A549 (cell line): ENCODE measurements around the gene HTT-AS. TPM values are rescaled to one million over a fixed set of nuclear protein-coding genes. Genes with fewer than 3 reads are reported as not detected.

Source experiments
- ATAC-seq, 2 experiments: fragments of 200-7000 bp in 1 of 2; fragments of >200 bp in 1 of 2; cut with Nextera tagmentation in 1 of 2; cut with Tn5 transposase in 1 of 2; 3 replicates each; pipeline versions ENCODE4 v1.8.0 to v1.9.1; 2018 to 2020; ENCODE audit warnings: mild to moderate bottlenecking in 1 of 2, moderate library complexity in 1 of 2
- CTCF ChIA-PET: fragments of 300-600 bp; sonication (Branson Sonifier 250); formaldehyde crosslinking; extraction: SDS; loops from one replicate; lab custom pipeline; 2021; ENCODE audit warnings: antibody characterized with exemption, inconsistent platforms; lab: Yijun Ruan, JAX
- POLR2A ChIA-PET: fragments of 350-600 bp; formaldehyde crosslinking; extraction: SDS; loops from one replicate; lab custom pipeline; 2021; ENCODE audit warnings: antibody characterized with exemption, inconsistent platforms; lab: Yijun Ruan, JAX
- DNase-seq, 2 experiments: peaks; one replicate each; pipeline versions ENCODE4 v3.0.0 to v3.0.0-alpha.2; 2011 to 2016; ENCODE audit warnings: low read depth in 1 of 2, low spot score in 1 of 2
- FAIRE-seq: peaks from 2 replicates; lab custom pipeline; 2011; peaks lifted over from hg19 to GRCh38; lab: Jason Lieb, UNC
- H3K27ac ChIP-seq, 2 experiments: fragments of >200 bp; sonication (Bioruptor Twin); formaldehyde crosslinking; 3 replicates each; pipeline ENCODE4 v1.5.1; 2016 to 2017
- H3K4me1 ChIP-seq: fragments of >200 bp; sonication (Bioruptor Twin); formaldehyde crosslinking; 3 replicates; pipeline ENCODE4 v1.6.1; 2016
- H3K4me2 ChIP-seq: fragments of >200 bp; sonication (Bioruptor Twin); formaldehyde crosslinking; 3 replicates; pipeline ENCODE4 v1.6.1; 2016
- H3K4me3 ChIP-seq: fragments of >200 bp; sonication (Bioruptor Twin); formaldehyde crosslinking; 3 replicates; pipeline ENCODE4 v1.5.1; 2016
- H3K9me3 ChIP-seq: fragments of >200 bp; sonication (Bioruptor Twin); formaldehyde crosslinking; 3 replicates; pipeline ENCODE4 v1.6.1; 2016
- CEBPB ChIP-seq, 2 experiments: fragments of >200 bp in 1 of 2; sonication (Bioruptor Twin) in 1 of 2; formaldehyde crosslinking in 1 of 2; IDR thresholded peaks; 2 replicates each; pipeline ENCODE4 v1.6.1; 2012 to 2016
- CHD2 ChIP-seq: fragments of 150-350 bp; IDR thresholded peaks from 2 replicates; pipeline ENCODE4 v1.6.1; 2014; ENCODE audit warnings: low read length; ENCODE audit not compliant: partially characterized antibody
- ESRRA ChIP-seq: fragments of 150-350 bp; IDR thresholded peaks from 2 replicates; pipeline ENCODE4 v1.6.1; 2014; ENCODE audit warnings: mild to moderate bottlenecking, low read length, borderline replicate concordance
- FOSB ChIP-seq: fragments of 250-450 bp; sonication (Bioruptor Pico); IDR thresholded peaks from 2 replicates; pipeline ENCODE4 v1.5.0; 2020; ENCODE audit warnings: mild to moderate bottlenecking, moderate library complexity
- FOSL2 ChIP-seq, 2 experiments: fragments of 450-650 bp in 1 of 2; fragments of >200 bp in 1 of 2; sonication (Bioruptor Twin) in 1 of 2; formaldehyde crosslinking; IDR thresholded peaks; 2 replicates each; pipeline versions ENCODE4 v1.5.0 to v1.6.1; 2016 to 2020; ENCODE audit warnings: mild to moderate bottlenecking in 1 of 2, moderate library complexity in 1 of 2
- HOXA7 ChIP-seq: fragments of 250-450 bp; sonication (Bioruptor Pico); IDR thresholded peaks from 2 replicates; pipeline ENCODE4 v1.5.0; 2020; ENCODE audit warnings: mild to moderate bottlenecking, moderate library complexity
- KDM1A ChIP-seq: fragments of 200-600 bp; sonication (generic); IDR thresholded peaks from 2 replicates; pipeline ENCODE4 v1.6.1; 2016; ENCODE audit warnings: low read depth, mild to moderate bottlenecking
- KDM5A ChIP-seq: fragments of 200-600 bp; sonication (generic); IDR thresholded peaks from 2 replicates; pipeline ENCODE4 v1.6.1; 2016; ENCODE audit warnings: antibody characterized with exemption, mild to moderate bottlenecking
- MAFK ChIP-seq: fragments of 450-650 bp; IDR thresholded peaks from 2 replicates; pipeline ENCODE4 v1.6.1; 2014; ENCODE audit not compliant: partially characterized antibody
- NR3C1 ChIP-seq: fragments of >200 bp; sonication (Bioruptor Twin); formaldehyde crosslinking; IDR thresholded peaks from 3 replicates; pipeline ENCODE4 v1.6.1; 2017
- RNF2 ChIP-seq: fragments of 200-600 bp; sonication (generic); IDR thresholded peaks from 2 replicates; pipeline ENCODE4 v1.6.1; 2016; ENCODE audit warnings: low read depth, mild to moderate bottlenecking, antibody characterized with exemption, moderate library complexity, borderline replicate concordance
- ZC3H11A ChIP-seq: fragments of 450-650 bp; IDR thresholded peaks from 2 replicates; pipeline ENCODE4 v1.6.1; 2014; ENCODE audit warnings: antibody characterized with exemption, mild to moderate bottlenecking
- ZFP36 ChIP-seq: fragments of 450-650 bp; IDR thresholded peaks from 2 replicates; pipeline ENCODE4 v1.6.1; 2014; ENCODE audit warnings: borderline replicate concordance; ENCODE audit not compliant: partially characterized antibody
- WGBS: methylation state at CpG from one replicate; pipeline ENCODE4 v1.1.6; 2017; ENCODE audit errors: missing lambda C conversion rate; 5-methylcytosine and 5-hydroxymethylcytosine counted together
- polyA plus RNA-seq, 4 experiments: library from polyadenylated mRNA; depleted of rRNA in 3 of 4; stranded (reverse); fragments of >200 nt; fragmentation: RNase III in 1 of 4; extraction: RNeasy Plus Mini Kit Qiagen cat#74134 plus additional on column Dnase treatment in 1 of 4; gene quantifications; 2 replicates in 3 of 4; 3 replicates in 1 of 4; pipeline ENCODE4 v1.2.3, GENCODE V29; 2011 to 2017
- TF ChIP-seq, protein P1 (sequence below): IDR thresholded peaks from 2 replicates; pipeline ENCODE4 v1.6.1; 2012; ENCODE audit warnings: low read depth, borderline replicate concordance
- TF ChIP-seq, protein P2 (sequence below): fragments of 200-600 bp; sonication (generic); IDR thresholded peaks from 2 replicates; pipeline ENCODE4 v1.6.1; 2016; ENCODE audit warnings: antibody characterized with exemption, mild to moderate bottlenecking, moderate library complexity
- TF ChIP-seq, protein P3 (sequence below): fragments of >200 bp; sonication (Bioruptor Twin); formaldehyde crosslinking; IDR thresholded peaks from 2 replicates; pipeline ENCODE4 v1.6.1; 2016
- TF ChIP-seq, protein P4 (sequence below): IDR thresholded peaks from 2 replicates; pipeline ENCODE4 v1.6.1; 2012

The HTT-AS gene
- polyA plus RNA-seq, 2 of the 4 experiments (the other 2 are of a cell fraction), result not detected

DNA sequence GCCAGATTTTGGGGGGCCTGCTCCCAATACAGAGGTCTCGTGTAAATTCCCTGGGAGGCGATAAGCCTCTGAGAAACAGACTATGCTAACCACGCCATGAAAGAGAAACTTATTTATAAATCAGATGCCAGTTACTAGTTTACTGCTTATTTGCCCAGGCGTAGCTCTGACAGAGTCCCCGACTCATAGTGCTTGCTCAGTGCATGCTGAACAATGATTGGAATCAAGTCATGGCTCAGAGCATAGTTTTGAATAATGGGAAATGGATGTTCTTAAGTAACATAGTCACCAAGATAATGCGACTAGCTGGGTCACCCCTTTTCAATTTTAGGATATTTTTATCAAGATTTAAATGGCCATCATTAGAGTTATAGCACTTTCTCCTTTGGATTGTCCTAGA, 40.0 kb upstream of the HTT-AS start:
- no peaks in the 10 kb centered on the region for H3K4me1 ChIP-seq
- FAIRE-seq (no peak), DNase-seq (no peak), ATAC-seq (no peak)
- no peaks in the 10 kb centered on the region for H3K9me3 ChIP-seq
- no peak for TF ChIP-seq KDM1A
- no peak for TF ChIP-seq FOSB (CRISPR knock-in tag)
- TF ChIP-seq HOXA7, result no peak
- TF ChIP-seq, protein P1, sequence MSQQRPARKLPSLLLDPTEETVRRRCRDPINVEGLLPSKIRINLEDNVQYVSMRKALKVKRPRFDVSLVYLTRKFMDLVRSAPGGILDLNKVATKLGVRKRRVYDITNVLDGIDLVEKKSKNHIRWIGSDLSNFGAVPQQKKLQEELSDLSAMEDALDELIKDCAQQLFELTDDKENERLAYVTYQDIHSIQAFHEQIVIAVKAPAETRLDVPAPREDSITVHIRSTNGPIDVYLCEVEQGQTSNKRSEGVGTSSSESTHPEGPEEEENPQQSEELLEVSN, result no peak
- no peak for TF ChIP-seq ZC3H11A
- TF ChIP-seq ESRRA, result no peak
- no peak for TF ChIP-seq ZFP36
- TF ChIP-seq CEBPB (IDR thresholded peaks at IDR 0.05), result no peak
- TF ChIP-seq, protein P2, sequence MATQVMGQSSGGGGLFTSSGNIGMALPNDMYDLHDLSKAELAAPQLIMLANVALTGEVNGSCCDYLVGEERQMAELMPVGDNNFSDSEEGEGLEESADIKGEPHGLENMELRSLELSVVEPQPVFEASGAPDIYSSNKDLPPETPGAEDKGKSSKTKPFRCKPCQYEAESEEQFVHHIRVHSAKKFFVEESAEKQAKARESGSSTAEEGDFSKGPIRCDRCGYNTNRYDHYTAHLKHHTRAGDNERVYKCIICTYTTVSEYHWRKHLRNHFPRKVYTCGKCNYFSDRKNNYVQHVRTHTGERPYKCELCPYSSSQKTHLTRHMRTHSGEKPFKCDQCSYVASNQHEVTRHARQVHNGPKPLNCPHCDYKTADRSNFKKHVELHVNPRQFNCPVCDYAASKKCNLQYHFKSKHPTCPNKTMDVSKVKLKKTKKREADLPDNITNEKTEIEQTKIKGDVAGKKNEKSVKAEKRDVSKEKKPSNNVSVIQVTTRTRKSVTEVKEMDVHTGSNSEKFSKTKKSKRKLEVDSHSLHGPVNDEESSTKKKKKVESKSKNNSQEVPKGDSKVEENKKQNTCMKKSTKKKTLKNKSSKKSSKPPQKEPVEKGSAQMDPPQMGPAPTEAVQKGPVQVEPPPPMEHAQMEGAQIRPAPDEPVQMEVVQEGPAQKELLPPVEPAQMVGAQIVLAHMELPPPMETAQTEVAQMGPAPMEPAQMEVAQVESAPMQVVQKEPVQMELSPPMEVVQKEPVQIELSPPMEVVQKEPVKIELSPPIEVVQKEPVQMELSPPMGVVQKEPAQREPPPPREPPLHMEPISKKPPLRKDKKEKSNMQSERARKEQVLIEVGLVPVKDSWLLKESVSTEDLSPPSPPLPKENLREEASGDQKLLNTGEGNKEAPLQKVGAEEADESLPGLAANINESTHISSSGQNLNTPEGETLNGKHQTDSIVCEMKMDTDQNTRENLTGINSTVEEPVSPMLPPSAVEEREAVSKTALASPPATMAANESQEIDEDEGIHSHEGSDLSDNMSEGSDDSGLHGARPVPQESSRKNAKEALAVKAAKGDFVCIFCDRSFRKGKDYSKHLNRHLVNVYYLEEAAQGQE, result no peak
- TF ChIP-seq, protein P3, sequence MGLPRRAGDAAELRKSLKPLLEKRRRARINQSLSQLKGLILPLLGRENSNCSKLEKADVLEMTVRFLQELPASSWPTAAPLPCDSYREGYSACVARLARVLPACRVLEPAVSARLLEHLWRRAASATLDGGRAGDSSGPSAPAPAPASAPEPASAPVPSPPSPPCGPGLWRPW, result no peak
- TF ChIP-seq CHD2, result no peak
- TF ChIP-seq KDM5A, result no peak
- ChIA-PET CTCF (interaction anchor here (2.1 kb wide), 1 partner anchor 7 kb away, joined by 15 read pairs; no protein-coding TSS in a partner anchor), POLR2A (no interaction called here)
- WGBS, result 97% methylated on average over 6 of the region's 6 CpGs
- no peak overlapping the region for H3K4me3 ChIP-seq
- no peak overlapping the region for H3K4me2 ChIP-seq
- no peak overlapping the region for H3K27ac ChIP-seq

- H3K9me3 ChIP-seq, result no peaks in the 10 kb centered on the region
- no peak overlapping the region for H3K4me3 ChIP-seq
- H3K27ac ChIP-seq, result no peak overlapping the region
- TF ChIP-seq, protein P3, result no peak
- TF ChIP-seq RNF2, result no peak
- TF ChIP-seq NR3C1, result no peak
- TF ChIP-seq, protein P4, sequence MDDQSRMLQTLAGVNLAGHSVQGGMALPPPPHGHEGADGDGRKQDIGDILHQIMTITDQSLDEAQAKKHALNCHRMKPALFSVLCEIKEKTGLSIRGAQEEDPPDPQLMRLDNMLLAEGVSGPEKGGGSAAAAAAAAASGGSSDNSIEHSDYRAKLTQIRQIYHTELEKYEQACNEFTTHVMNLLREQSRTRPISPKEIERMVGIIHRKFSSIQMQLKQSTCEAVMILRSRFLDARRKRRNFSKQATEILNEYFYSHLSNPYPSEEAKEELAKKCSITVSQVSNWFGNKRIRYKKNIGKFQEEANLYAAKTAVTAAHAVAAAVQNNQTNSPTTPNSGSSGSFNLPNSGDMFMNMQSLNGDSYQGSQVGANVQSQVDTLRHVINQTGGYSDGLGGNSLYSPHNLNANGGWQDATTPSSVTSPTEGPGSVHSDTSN, result no peak
- TF ChIP-seq KDM1A, result no peak
- TF ChIP-seq FOSL2 (IDR thresholded peaks at IDR 0.05), result no peak
- no peak for TF ChIP-seq FOSL2 (CRISPR knock-in tag; IDR thresholded peaks at IDR 0.05)
- TF ChIP-seq KDM5A, result no peak
- TF ChIP-seq MAFK, result peak; percentile 86
- no peak for FAIRE-seq
- H3K4me1 ChIP-seq, result no peaks in the 10 kb centered on the region
- H3K4me2 ChIP-seq, result no peak overlapping the region
- 96% methylated on average over 5 of the region's 5 CpGs for WGBS
- ChIA-PET CTCF (interaction anchor here (0.6 to 1.8 kb wide), 3 partner anchors 8 to 58 kb away, joined by 3 to 4 read pairs (median 4); no protein-coding TSS in a partner anchor), POLR2A (no interaction called here)
- DNase-seq, result no peak
- ATAC-seq, result no peak
Observed at GRCh38 chr4:3112609-3113469, 38.5 kb upstream of the HTT-AS start.
